Neural progenitor cell (in vitro differentiated cells): Measurements from ENCODE around the gene ALDOB.

Experiments used
- EZH2 ChIP-seq: fragments of 200-600 bp; sonication (generic); IDR thresholded peaks from 2 replicates; pipeline ENCODE4 v1.6.1; 2017; ENCODE audit warnings: antibody characterized with exemption, mild to moderate bottlenecking, moderate library complexity
- TF ChIP-seq, protein P1 (sequence below): fragments of 200-600 bp; sonication (generic); IDR thresholded peaks from 2 replicates; pipeline ENCODE4 v1.5.1; 2017; ENCODE audit warnings: antibody characterized with exemption, mild to moderate bottlenecking

DNA sequence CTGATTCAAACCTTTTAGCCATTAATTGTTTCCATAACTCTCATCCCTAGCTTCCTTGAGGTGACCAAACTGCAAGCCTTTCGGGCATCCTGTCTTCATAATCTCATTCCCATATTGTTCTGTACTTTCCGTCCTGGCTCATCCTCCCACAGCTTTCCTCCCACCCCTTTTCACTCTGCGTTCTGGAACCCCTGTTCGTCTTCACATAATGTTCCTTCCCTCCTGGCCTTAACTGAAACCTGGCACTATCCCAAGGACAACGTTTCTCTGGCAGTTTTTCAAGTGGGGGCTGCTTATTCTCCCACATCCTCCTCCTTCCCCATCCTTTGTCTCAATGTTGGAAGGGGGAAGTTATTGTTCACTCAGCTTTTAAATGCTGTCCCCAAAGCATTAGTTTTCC is 35.5 kb downstream of the ALDOB start:
- TF ChIP-seq, protein P1, sequence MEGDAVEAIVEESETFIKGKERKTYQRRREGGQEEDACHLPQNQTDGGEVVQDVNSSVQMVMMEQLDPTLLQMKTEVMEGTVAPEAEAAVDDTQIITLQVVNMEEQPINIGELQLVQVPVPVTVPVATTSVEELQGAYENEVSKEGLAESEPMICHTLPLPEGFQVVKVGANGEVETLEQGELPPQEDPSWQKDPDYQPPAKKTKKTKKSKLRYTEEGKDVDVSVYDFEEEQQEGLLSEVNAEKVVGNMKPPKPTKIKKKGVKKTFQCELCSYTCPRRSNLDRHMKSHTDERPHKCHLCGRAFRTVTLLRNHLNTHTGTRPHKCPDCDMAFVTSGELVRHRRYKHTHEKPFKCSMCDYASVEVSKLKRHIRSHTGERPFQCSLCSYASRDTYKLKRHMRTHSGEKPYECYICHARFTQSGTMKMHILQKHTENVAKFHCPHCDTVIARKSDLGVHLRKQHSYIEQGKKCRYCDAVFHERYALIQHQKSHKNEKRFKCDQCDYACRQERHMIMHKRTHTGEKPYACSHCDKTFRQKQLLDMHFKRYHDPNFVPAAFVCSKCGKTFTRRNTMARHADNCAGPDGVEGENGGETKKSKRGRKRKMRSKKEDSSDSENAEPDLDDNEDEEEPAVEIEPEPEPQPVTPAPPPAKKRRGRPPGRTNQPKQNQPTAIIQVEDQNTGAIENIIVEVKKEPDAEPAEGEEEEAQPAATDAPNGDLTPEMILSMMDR = no peak
- no peak for TF ChIP-seq EZH2
